Naive B cell (primary cell): ENCODE data around the gene VTA1. TPM values are rescaled to one million over a fixed set of nuclear protein-coding genes. Genes with fewer than 3 reads are reported as not detected.
A peak's percentile ranks its signal among the peaks of the same experiment; 100 is the strongest.
"Not testable (repeated sequence)": the region's sequence is repeated elsewhere in the genome, so short reads cannot be mapped to it uniquely, and the experiment has no call there.

ENCODE experiments used
- ATAC-seq, 2 donors: fragments of 150-1000 bp; cut with Tn5 transposase; 2 replicates each; pipeline ENCODE4 v1.10.0; 2021; ENCODE audit warnings: low read depth in 2 of 2, mild to moderate bottlenecking in 2 of 2, moderate library complexity in 2 of 2
- DNase-seq: peaks from one replicate; pipeline ENCODE4 v3.0.0; 2022
- H3K27ac Mint-ChIP-seq, 6 donors: one replicate each; pipeline ENCODE4 v1.8.0; 2020 to 2022; ENCODE audit warnings: mild to moderate bottlenecking in 6 of 6, mixed read lengths in 6 of 6, moderate library complexity in 5 of 6, inconsistent platforms in 2 of 6
- H3K27me3 Mint-ChIP-seq, 3 donors: one replicate each; pipeline ENCODE4 v1.8.0; 2021 to 2022; ENCODE audit warnings: mixed read lengths in 3 of 3, mild to moderate bottlenecking in 1 of 3
- H3K36me3 Mint-ChIP-seq, 2 donors: one replicate each; pipeline ENCODE4 v1.8.0; 2020 to 2022; ENCODE audit warnings: mixed read lengths in 2 of 2, inconsistent platforms in 1 of 2, mild to moderate bottlenecking in 1 of 2
- H3K4me1 Mint-ChIP-seq, 3 donors: one replicate each; pipeline ENCODE4 v1.8.0; 2020 to 2022; ENCODE audit warnings: mixed read lengths in 3 of 3, inconsistent platforms in 1 of 3, mild to moderate bottlenecking in 1 of 3, moderate library complexity in 1 of 3
- H3K4me3 Mint-ChIP-seq, 8 donors: one replicate each; pipeline ENCODE4 v1.8.0; 2020 to 2022; ENCODE audit warnings: mild to moderate bottlenecking in 8 of 8, mixed read lengths in 8 of 8, moderate library complexity in 8 of 8, inconsistent platforms in 2 of 8
- H3K9me3 Mint-ChIP-seq, 7 donors: one replicate each; pipeline ENCODE4 v1.8.0; 2020 to 2022; ENCODE audit warnings: mixed read lengths in 7 of 7, mild to moderate bottlenecking in 5 of 7, inconsistent platforms in 2 of 7, moderate library complexity in 1 of 7
- polyA plus RNA-seq, 6 donors: library from polyadenylated mRNA; unstranded; fragments of 300-500 nt; fragmentation: Illumina TruSeq; gene quantifications; one replicate each; pipeline ENCODE4 v1.2.3, GENCODE V29; 2021; ENCODE audit warnings: low read depth in 6 of 6

The VTA1 gene
- 10 to 100 TPM; 38.2 to 83.2 (median 61.5) TPM for polyA plus RNA-seq

GRCh38 chr6:142146828-142147662 lies at the start of gene VTA1, which contains the start of gene NMBR:
Gene VTA1, plus strand, starts transcription at chr6:142147263. Its CDS starts 25 bp downstream, at chr6:142147288.
Gene NMBR, minus strand, starts transcription at chr6:142147122. Its CDS starts 58,464 bp downstream, at chr6:142088658.
- H3K36me3 Mint-ChIP-seq = peaks cover 10 to 23% of the 10 kb centered on the region in 2 donors
- peak within 1 kb of the TSS; percentile 91 to 98 (median 96) for H3K4me3 Mint-ChIP-seq
- no peaks in the 10 kb centered on the region for H3K9me3 Mint-ChIP-seq
- peak; percentile 96 to 97 for ATAC-seq
- H3K27ac Mint-ChIP-seq = peak within 1 kb of the TSS; percentile 89 to 96 (median 96)
- H3K27me3 Mint-ChIP-seq = peaks cover 0 to 3% (median 0%) of the 10 kb centered on the region in 3 donors
- DNase-seq = peak; percentile 97
- peaks cover 43 to 59% (median 48%) of the 10 kb centered on the region in 3 donors for H3K4me1 Mint-ChIP-seq

GRCh38 chr6:142104820-142105219 lies 42.2 kb upstream of the VTA1 start:
- not testable (repeated sequence) for H3K27ac Mint-ChIP-seq, H3K4me1 Mint-ChIP-seq, ATAC-seq, H3K4me3 Mint-ChIP-seq, H3K9me3 Mint-ChIP-seq, DNase-seq, H3K36me3 Mint-ChIP-seq
- peaks cover 0 to 15% (median 9%) of the 10 kb centered on the region in 3 donors for H3K27me3 Mint-ChIP-seq

GRCh38 chr6:142110820-142111219 lies 36.2 kb upstream of the VTA1 start:
- DNase-seq, H3K9me3 Mint-ChIP-seq, H3K36me3 Mint-ChIP-seq, H3K4me3 Mint-ChIP-seq, H3K4me1 Mint-ChIP-seq, H3K27ac Mint-ChIP-seq, ATAC-seq: not testable (repeated sequence)
- peaks cover 2 to 15% (median 4%) of the 10 kb centered on the region in 3 donors for H3K27me3 Mint-ChIP-seq

GRCh38 chr6:142112451-142113061 lies 34.5 kb upstream of the VTA1 start:
- peak in 1 of 2 donors; percentile 28 for ATAC-seq
- no peak overlapping the region for H3K4me3 Mint-ChIP-seq
- peaks cover 4 to 15% (median 8%) of the 10 kb centered on the region in 3 donors for H3K27me3 Mint-ChIP-seq
- H3K4me1 Mint-ChIP-seq = no peaks in the 10 kb centered on the region
- no peaks in the 10 kb centered on the region for H3K36me3 Mint-ChIP-seq
- peak; percentile 17 for DNase-seq
- no peaks in the 10 kb centered on the region for H3K9me3 Mint-ChIP-seq
- no peak overlapping the region for H3K27ac Mint-ChIP-seq

GRCh38 chr6:142117366-142117765 lies 29.7 kb upstream of the VTA1 start:
- Mint-ChIP-seq H3K4me1 (no peaks in the 10 kb centered on the region), H3K27ac (no peak overlapping the region), H3K9me3 (no peaks in the 10 kb centered on the region), H3K27me3 (peaks cover 13 to 24% (median 19%) of the 10 kb centered on the region in 3 donors), H3K36me3 (no peaks in the 10 kb centered on the region), H3K4me3 (no peak overlapping the region)
- no peak for DNase-seq
- ATAC-seq = no peak

GRCh38 chr6:142118328-142118727 lies 28.7 kb upstream of the VTA1 start:
- Mint-ChIP-seq H3K4me1 (no peaks in the 10 kb centered on the region), H3K36me3 (no peaks in the 10 kb centered on the region), H3K27ac (no peak overlapping the region), H3K4me3 (no peak overlapping the region), H3K9me3 (no peaks in the 10 kb centered on the region), H3K27me3 (peaks cover 13 to 24% (median 16%) of the 10 kb centered on the region in 3 donors)
- DNase-seq (no peak), ATAC-seq (no peak)

GRCh38 chr6:142118925-142119324 lies 28.1 kb upstream of the VTA1 start:
- ATAC-seq (no peak), DNase-seq (no peak)
- H3K4me3 Mint-ChIP-seq = no peak overlapping the region
- peaks cover 13 to 24% (median 19%) of the 10 kb centered on the region in 3 donors for H3K27me3 Mint-ChIP-seq
- H3K9me3 Mint-ChIP-seq = no peaks in the 10 kb centered on the region
- no peak overlapping the region for H3K27ac Mint-ChIP-seq
- H3K4me1 Mint-ChIP-seq = no peaks in the 10 kb centered on the region
- H3K36me3 Mint-ChIP-seq = no peaks in the 10 kb centered on the region

GRCh38 chr6:142121342-142121741 lies 25.7 kb upstream of the VTA1 start:
- Mint-ChIP-seq H3K4me3 (no peak overlapping the region), H3K9me3 (no peaks in the 10 kb centered on the region), H3K27me3 (peaks cover 6 to 25% (median 19%) of the 10 kb centered on the region in 3 donors), H3K4me1 (no peaks in the 10 kb centered on the region), H3K36me3 (no peaks in the 10 kb centered on the region), H3K27ac (no peak overlapping the region)
- no peak for ATAC-seq
- no peak for DNase-seq

- no peaks in the 10 kb centered on the region for H3K9me3 Mint-ChIP-seq
- H3K27me3 Mint-ChIP-seq = peaks cover 17 to 33% (median 20%) of the 10 kb centered on the region in 3 donors
- ATAC-seq = no peak
- no peaks in the 10 kb centered on the region for H3K36me3 Mint-ChIP-seq
- H3K4me3 Mint-ChIP-seq = no peak overlapping the region
- H3K4me1 Mint-ChIP-seq = no peaks in the 10 kb centered on the region
- no peak overlapping the region for H3K27ac Mint-ChIP-seq
- DNase-seq = no peak
Measured at GRCh38 chr6:142130814-142131213, 16.2 kb upstream of the VTA1 start.

GRCh38 chr6:142132625-142133024 lies 14.4 kb upstream of the VTA1 start, which contains the start of gene GJE1:
Gene GJE1, plus strand, starts transcription at chr6:142132925. Its CDS starts 234 bp downstream, at chr6:142133159.
- no peak for ATAC-seq
- peaks cover 0 to 4% (median 0%) of the 10 kb centered on the region in 7 donors for H3K9me3 Mint-ChIP-seq
- H3K27ac Mint-ChIP-seq = no peak within 1 kb of the TSS
- DNase-seq = no peak
- no peaks in the 10 kb centered on the region for H3K4me1 Mint-ChIP-seq
- peaks cover 13 to 33% (median 20%) of the 10 kb centered on the region in 3 donors for H3K27me3 Mint-ChIP-seq
- no peaks in the 10 kb centered on the region for H3K36me3 Mint-ChIP-seq
- no peak within 1 kb of the TSS for H3K4me3 Mint-ChIP-seq

GRCh38 chr6:142138876-142139275 lies 8.2 kb upstream of the VTA1 start:
- H3K27ac Mint-ChIP-seq = no peak overlapping the region
- no peaks in the 10 kb centered on the region for H3K4me1 Mint-ChIP-seq
- peaks cover 9 to 13% (median 10%) of the 10 kb centered on the region in 3 donors for H3K27me3 Mint-ChIP-seq
- no peak overlapping the region for H3K4me3 Mint-ChIP-seq
- DNase-seq (no peak), ATAC-seq (no peak)
- peaks cover 0 to 6% of the 10 kb centered on the region in 2 donors for H3K36me3 Mint-ChIP-seq
- H3K9me3 Mint-ChIP-seq = peaks cover 0 to 4% (median 0%) of the 10 kb centered on the region in 7 donors

- not testable (repeated sequence) for H3K4me3 Mint-ChIP-seq, ATAC-seq, H3K9me3 Mint-ChIP-seq, H3K27ac Mint-ChIP-seq, H3K36me3 Mint-ChIP-seq, DNase-seq
- Mint-ChIP-seq H3K4me1 (peaks cover 6 to 12% (median 7%) of the 10 kb centered on the region in 3 donors), H3K27me3 (peaks cover 10 to 13% (median 12%) of the 10 kb centered on the region in 3 donors)
Measured at GRCh38 chr6:142141531-142141930, 5.5 kb upstream of the VTA1 start.

GRCh38 chr6:142152746-142153145 lies 5.7 kb downstream of the VTA1 start:
- no peak for DNase-seq
- ATAC-seq = no peak
- H3K9me3 Mint-ChIP-seq = no peaks in the 10 kb centered on the region
- H3K27me3 Mint-ChIP-seq = no peaks in the 10 kb centered on the region
- no peak overlapping the region for H3K4me3 Mint-ChIP-seq
- peaks cover 35 to 64% (median 54%) of the 10 kb centered on the region in 3 donors for H3K4me1 Mint-ChIP-seq
- H3K27ac Mint-ChIP-seq = no peak overlapping the region
- H3K36me3 Mint-ChIP-seq = peaks cover 14 to 18% of the 10 kb centered on the region in 2 donors
